HepG2 (cell line): ENCODE data around the gene RBBP8NL. TPM values are rescaled to one million over a fixed set of nuclear protein-coding genes. Genes with fewer than 3 reads are reported as not detected.

ENCODE experiments used
- DR1 ChIP-seq: sonication (generic); formaldehyde crosslinking; IDR thresholded peaks from 2 replicates; pipeline ENCODE4 v1.8.0; 2021; ENCODE audit warnings: mild to moderate bottlenecking, missing genetic modification reagents, inconsistent platforms
- GLMP ChIP-seq: sonication (generic); formaldehyde crosslinking; IDR thresholded peaks from 2 replicates; pipeline ENCODE4 v1.9.0; 2021; ENCODE audit warnings: missing genetic modification reagents, mild to moderate bottlenecking, borderline replicate concordance
- MTF1 ChIP-seq: sonication (generic); formaldehyde crosslinking; IDR thresholded peaks from 2 replicates; pipeline ENCODE4 v1.5.0; 2020; ENCODE audit warnings: missing genetic modification reagents
- MYNN ChIP-seq: sonication (generic); formaldehyde crosslinking; IDR thresholded peaks from 2 replicates; pipeline ENCODE4 v1.4.0; 2020; ENCODE audit warnings: mild to moderate bottlenecking, low read depth, missing genetic modification reagents
- PAX8 ChIP-seq: sonication (generic); formaldehyde crosslinking; IDR thresholded peaks from 2 replicates; pipeline ENCODE4 v1.8.0; 2022; ENCODE audit warnings: mild to moderate bottlenecking, missing genetic modification reagents, borderline replicate concordance
- REST ChIP-seq, 2 experiments: IDR thresholded peaks; 2 replicates each; pipeline ENCODE4 v1.6.1; 2011 to 2012; ENCODE audit warnings: low read length in 2 of 2, borderline replicate concordance in 1 of 2, low read depth in 1 of 2, mild to moderate bottlenecking in 1 of 2, moderate library complexity in 1 of 2
- SMARCE1 ChIP-seq: fragments of 450-650 bp; IDR thresholded peaks from 2 replicates; pipeline ENCODE4 v1.6.1; 2017; ENCODE audit warnings: borderline replicate concordance
- TFAP4 ChIP-seq: sonication (generic); IDR thresholded peaks from 2 replicates; pipeline ENCODE4 v1.6.1; 2016; ENCODE audit warnings: low read depth, borderline replicate concordance
- WIZ ChIP-seq: sonication (generic); formaldehyde crosslinking; IDR thresholded peaks from 2 replicates; pipeline ENCODE4 v1.5.1; 2020; ENCODE audit warnings: mild to moderate bottlenecking, missing genetic modification reagents
- ZBTB49 ChIP-seq: sonication (generic); formaldehyde crosslinking; IDR thresholded peaks from 2 replicates; pipeline ENCODE4 v1.4.0; 2020; ENCODE audit warnings: missing genetic modification reagents, borderline replicate concordance
- ZBTB7B ChIP-seq: sonication (generic); formaldehyde crosslinking; IDR thresholded peaks from 2 replicates; pipeline ENCODE4 v1.4.0; 2020; ENCODE audit warnings: missing genetic modification reagents
- ZNF124 ChIP-seq: sonication (generic); formaldehyde crosslinking; IDR thresholded peaks from 2 replicates; pipeline ENCODE4 v1.4.0; 2020; ENCODE audit warnings: missing genetic modification reagents
- ZNF143 ChIP-seq: sonication (generic); formaldehyde crosslinking; IDR thresholded peaks from 2 replicates; pipeline ENCODE4 v1.4.0; 2020; ENCODE audit warnings: missing genetic modification reagents
- ZNF160 ChIP-seq: sonication (generic); formaldehyde crosslinking; IDR thresholded peaks from 2 replicates; pipeline ENCODE4 v1.8.0; 2022; ENCODE audit warnings: mild to moderate bottlenecking, inconsistent platforms, missing genetic modification reagents
- ZNF256 ChIP-seq: sonication (generic); formaldehyde crosslinking; conservative IDR thresholded peaks from 2 replicates; pipeline ENCODE4 v1.4.0; 2020; ENCODE audit warnings: missing genetic modification reagents
- ZNF383 ChIP-seq: sonication (generic); formaldehyde crosslinking; IDR thresholded peaks from 2 replicates; pipeline ENCODE4 v1.4.0; 2020; ENCODE audit warnings: missing genetic modification reagents, mild to moderate bottlenecking, borderline replicate concordance
- ZNF414 ChIP-seq: sonication (generic); formaldehyde crosslinking; IDR thresholded peaks from 2 replicates; pipeline ENCODE4 v1.5.0; 2020; ENCODE audit warnings: missing genetic modification reagents
- ZNF446 ChIP-seq: sonication (generic); formaldehyde crosslinking; IDR thresholded peaks from 2 replicates; pipeline ENCODE4 v1.5.0; 2020; ENCODE audit warnings: mild to moderate bottlenecking, missing genetic modification reagents
- ZNF562 ChIP-seq: sonication (generic); formaldehyde crosslinking; IDR thresholded peaks from 2 replicates; pipeline ENCODE4 v1.8.0; 2022; ENCODE audit warnings: missing genetic modification reagents, borderline replicate concordance
- ZNF674 ChIP-seq: sonication (generic); formaldehyde crosslinking; IDR thresholded peaks from 2 replicates; pipeline ENCODE4 v1.5.0; 2020; ENCODE audit warnings: low read depth, mild to moderate bottlenecking, missing genetic modification reagents
- polyA plus RNA-seq, 8 experiments: library from polyadenylated mRNA; depleted of rRNA in 3 of 8; stranded (reverse) in 7 of 8; unstranded in 1 of 8; fragments of >200 nt; fragmentation: Illumina TruSeq in 4 of 8; extraction: Trizol in 4 of 8; gene quantifications; 2 replicates each; pipeline versions ENCODE4 v1.2.1 to v1.2.3, GENCODE V29; 2011 to 2016; ENCODE audit warnings: low read depth in 4 of 8, missing spikeins in 1 of 8, mixed read lengths in 1 of 8; ENCODE audit not compliant: insufficient read depth in 1 of 8
- total RNA-seq, 5 experiments: library from RNA; depleted of rRNA; stranded (reverse); fragments of >200 nt; fragmentation: Illumina TruSeq; extraction: Trizol; gene quantifications; 2 replicates each; pipeline ENCODE4 v1.2.3, GENCODE V29; 2016; ENCODE audit warnings: low read depth in 1 of 5

RBBP8NL gene
- total and polyA plus RNA-seq, 2 of the 13 experiments (the other 11 are each of a cell fraction or from before 2014, with no cell fraction given), result 0.69 to 0.86 TPM

GRCh38 chr20:62366370-62367135, 60.8 kb downstream of the RBBP8NL start (continued):
- TF ChIP-seq ZNF562 (no peak), TFAP4 (peak; percentile 58; the same call in 1 of the 2 replicates), ZNF143 (CRISPR knock-in tag) (no peak), ZNF160 (CRISPR knock-in tag) (peak; percentile 72; the same call in 1 of the 2 replicates), ZNF383 (CRISPR knock-in tag) (0 out of 2 replicates have a peak, but pooled peaks have one; percentile 27), PAX8 (CRISPR knock-in tag) (0 out of 2 replicates have a peak, but pooled peaks have one; percentile 38), SMARCE1 (no peak), GLMP (CRISPR knock-in tag) (no peak), MTF1 (CRISPR knock-in tag) (0 out of 2 replicates have a peak, but pooled peaks have one; percentile 42), MYNN (CRISPR knock-in tag) (no peak), ZNF414 (CRISPR knock-in tag) (no peak; the same call in 1 of the 2 replicates), ZNF446 (CRISPR knock-in tag) (no peak; the same call in 1 of the 2 replicates), ZBTB49 (CRISPR knock-in tag) (no peak), ZNF124 (CRISPR knock-in tag) (no peak; the same call in 1 of the 2 replicates), WIZ (CRISPR knock-in tag) (0 out of 2 replicates have a peak, but pooled peaks have one; percentile 29), ZBTB7B (peak; percentile 26; the same call in 1 of the 2 replicates), ZNF256 (no peak; the same call in 1 of the 2 replicates), ZNF674 (CRISPR knock-in tag) (no peak), REST (IDR thresholded peaks at IDR 0.05; ENCODE audit: borderline replicate concordance in 1 of 2, low read depth in 1 of 2, low read length in 2 of 2) (0 out of 4 replicates have a peak, but pooled peaks of 1 of the 2 experiments have one; percentile 16), DR1 (CRISPR knock-in tag) (0 out of 2 replicates have a peak, but pooled peaks have one; percentile 60)
